ENCODE results near the gene NRG3. TPM values are rescaled to one million over a fixed set of nuclear protein-coding genes. Genes with fewer than 3 reads are reported as not detected.

The NRG3 gene
- total and polyA plus RNA-seq, 2 of the 4 experiments (the other 2 are of a cell fraction): not detected

DNA sequence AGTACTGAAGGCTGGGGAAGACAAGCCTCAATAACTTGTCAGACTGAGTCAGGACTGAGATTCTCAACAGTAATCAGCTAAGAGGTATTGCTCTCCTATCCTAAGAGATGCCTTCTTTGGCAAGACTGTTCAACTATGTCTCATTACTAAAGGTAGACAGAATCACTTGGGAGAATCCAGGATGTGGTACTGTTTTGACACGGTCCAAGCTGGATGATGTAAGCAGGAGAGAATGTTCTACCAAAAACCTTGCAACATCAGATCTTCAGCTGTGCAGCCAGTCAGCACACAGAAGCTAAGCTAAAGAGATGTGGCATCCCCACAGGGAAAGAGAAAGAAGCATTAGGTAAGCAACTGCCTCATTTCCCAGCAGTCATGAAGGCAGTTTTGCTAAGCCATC, 391.4 kb downstream of the NRG3 start:
- Histone ChIP-seq H4K8ac (ENCODE audit: low read depth in 2 of 2, low read length in 2 of 2) (no peak overlapping the region), H2BK120ac (ENCODE audit: low read depth, low read length) (no peak overlapping the region), H3K27ac (ENCODE audit: insufficient read depth, low read length) (no peak overlapping the region), H3K56ac (ENCODE audit: extremely low read depth, insufficient read depth, low read length) (no peak overlapping the region), H2AK5ac (ENCODE audit: low read depth, low read length) (no peak overlapping the region), H3K27me3 (ENCODE audit: control insufficient read depth, insufficient read depth, low read length) (no peaks in the 10 kb centered on the region), H2BK20ac (ENCODE audit: low read depth, low read length) (no peak overlapping the region), H2BK5ac (ENCODE audit: low read depth, low read length, poor library complexity, severe bottlenecking) (no peak overlapping the region), H3K9me3 (ENCODE audit: control insufficient read depth, insufficient read depth, low read length) (0 out of 2 replicates have a peak, but pooled peaks cover 2% of the 10 kb centered on the region), H3K23ac (ENCODE audit: low read depth, low read length) (no peak overlapping the region), H3K4me3 (ENCODE audit: insufficient read depth, low read depth, low read length) (no peak overlapping the region), H3K79me1 (ENCODE audit: low read depth in 1 of 2, low read length in 2 of 2) (no peaks in the 10 kb centered on the region), H3K9ac (ENCODE audit: low read depth, low read length) (no peak overlapping the region), H4K91ac (ENCODE audit: insufficient read depth, low read depth, low read length) (no peak overlapping the region), H3K4me1 (ENCODE audit: control insufficient read depth, insufficient read depth, low read length) (no peaks in the 10 kb centered on the region), H3K18ac (ENCODE audit: low read depth, low read length) (no peak overlapping the region), H3K36me3 (ENCODE audit: control insufficient read depth, insufficient read depth, low read length) (no peaks in the 10 kb centered on the region), H3K9me1 (ENCODE audit: insufficient read depth, low read length) (no peaks in the 10 kb centered on the region), H2BK15ac (ENCODE audit: low read depth, low read length) (no peak overlapping the region), H4K20me1 (ENCODE audit: insufficient read depth, low read length) (no peaks in the 10 kb centered on the region), H3K4ac (ENCODE audit: low read depth, low read length) (no peak overlapping the region), H2AFZ (replicated peaks; ENCODE audit: low read length, poor library complexity) (no peak overlapping the region), H3K4me2 (ENCODE audit: low read depth, low read length) (no peak overlapping the region), H4K5ac (ENCODE audit: low read depth, low read length) (no peak overlapping the region), H3K14ac (replicated peaks; ENCODE audit: low read depth, low read length) (no peak overlapping the region), H2AK9ac (replicated peaks; ENCODE audit: low read depth, low read length, poor library complexity) (no peak overlapping the region)
- CTCF ChIA-PET: no interaction called here
- ATAC-seq (ENCODE audit: low read depth): no peak
- BruUV-seq (replicated peaks): no TSS peak
- in situ Hi-C loops (cut with MboI; ENCODE audit: low sequenced_read_pairs): no loop called here
- no CpG with 5 or more reads among the region's 1 CpG for WGBS, 2 experiments (ENCODE audit: extremely low coverage in 2 of 2, insufficient read length in 1 of 2)
- POLR2A ChIA-PET (ENCODE audit: unreplicated experiment): no interaction called here
- dilution Hi-C loops (cut with HindIII; ENCODE audit: low sequenced_read_pairs, unreplicated experiment): no loop called here
- intact Hi-C loops (cut with micrococcal nuclease): no loop called here
- TF ChIP-seq MXI1 (IDR thresholded peaks at IDR 0.05; ENCODE audit: borderline replicate concordance, low read depth, low read length) (no peak), POLR2A (IDR thresholded peaks at IDR 0.05; ENCODE audit: low read depth, low read length) (no peak), CHD1 (IDR thresholded peaks at IDR 0.05; ENCODE audit: low read depth, low read length) (no peak), MAFK (IDR thresholded peaks at IDR 0.05; ENCODE audit: low read depth, low read length) (no peak), CEBPB (IDR thresholded peaks at IDR 0.05; ENCODE audit: low read depth, low read length) (no peak)
- TF ChIP-seq, protein P1, sequence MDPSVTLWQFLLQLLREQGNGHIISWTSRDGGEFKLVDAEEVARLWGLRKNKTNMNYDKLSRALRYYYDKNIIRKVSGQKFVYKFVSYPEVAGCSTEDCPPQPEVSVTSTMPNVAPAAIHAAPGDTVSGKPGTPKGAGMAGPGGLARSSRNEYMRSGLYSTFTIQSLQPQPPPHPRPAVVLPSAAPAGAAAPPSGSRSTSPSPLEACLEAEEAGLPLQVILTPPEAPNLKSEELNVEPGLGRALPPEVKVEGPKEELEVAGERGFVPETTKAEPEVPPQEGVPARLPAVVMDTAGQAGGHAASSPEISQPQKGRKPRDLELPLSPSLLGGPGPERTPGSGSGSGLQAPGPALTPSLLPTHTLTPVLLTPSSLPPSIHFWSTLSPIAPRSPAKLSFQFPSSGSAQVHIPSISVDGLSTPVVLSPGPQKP (IDR thresholded peaks at IDR 0.05; ENCODE audit: borderline replicate concordance, low read depth, low read length): no peak
- no peak for DNase-seq

Measured in IMR-90 (cell line).